G401.6 (cell line): ENCODE measurements around the gene UBE2G2.

Experiments used
- FAIRE-seq: peaks from 2 replicates; lab custom pipeline; 2012; peaks lifted over from hg19 to GRCh38; lab: Jason Lieb, UNC

The UBE2G2 gene

GRCh38 chr21:44724196-44724595 is 77.4 kb downstream of the UBE2G2 start:
- no peak for FAIRE-seq

GRCh38 chr21:44723177-44724131 is 78.2 kb downstream of the UBE2G2 start:
- FAIRE-seq = no peak

- no peak for FAIRE-seq
These were observed 78.9 kb downstream of the UBE2G2 start for GRCh38 chr21:44722731-44723130.

GRCh38 chr21:44720170-44720569 is 81.5 kb downstream of the UBE2G2 start:
- no peak for FAIRE-seq
